A549 (cell line): Measurements from ENCODE around the gene TUBG2. TPM values are rescaled to one million over a fixed set of nuclear protein-coding genes. Genes with fewer than 3 reads are reported as not detected.

Source experiments
- CBX2 ChIP-seq: fragments of 200-600 bp; sonication (generic); IDR thresholded peaks from 2 replicates; pipeline ENCODE4 v1.6.1; 2016; ENCODE audit warnings: low read depth, mild to moderate bottlenecking, borderline replicate concordance
- CEBPB ChIP-seq, 2 experiments: fragments of >200 bp in 1 of 2; sonication (Bioruptor Twin) in 1 of 2; formaldehyde crosslinking in 1 of 2; IDR thresholded peaks; 2 replicates each; pipeline ENCODE4 v1.6.1; 2012 to 2016
- CTCF ChIP-seq: fragments of >200 bp; sonication (Bioruptor Twin); formaldehyde crosslinking; IDR thresholded peaks from 3 replicates; pipeline ENCODE4 v1.5.1; 2016
- EHF ChIP-seq: fragments of 250-450 bp; sonication (Bioruptor Pico); IDR thresholded peaks from 2 replicates; pipeline ENCODE4 v1.5.0; 2020; ENCODE audit warnings: mild to moderate bottlenecking
- EHMT2 ChIP-seq: fragments of 200-600 bp; sonication (generic); IDR thresholded peaks from 2 replicates; pipeline ENCODE4 v1.6.1; 2016; ENCODE audit warnings: antibody characterized with exemption, low read depth, mild to moderate bottlenecking, moderate library complexity
- ESRRA ChIP-seq: fragments of 150-350 bp; IDR thresholded peaks from 2 replicates; pipeline ENCODE4 v1.6.1; 2014; ENCODE audit warnings: mild to moderate bottlenecking, low read length, borderline replicate concordance
- FOSL2 ChIP-seq, 2 experiments: fragments of 450-650 bp in 1 of 2; fragments of >200 bp in 1 of 2; sonication (Bioruptor Twin) in 1 of 2; formaldehyde crosslinking; IDR thresholded peaks; 2 replicates each; pipeline versions ENCODE4 v1.5.0 to v1.6.1; 2016 to 2020; ENCODE audit warnings: mild to moderate bottlenecking in 1 of 2, moderate library complexity in 1 of 2
- FOXS1 ChIP-seq: fragments of 250-450 bp; sonication (Bioruptor Pico); IDR thresholded peaks from 2 replicates; pipeline ENCODE4 v1.5.0; 2020; ENCODE audit warnings: mild to moderate bottlenecking, moderate library complexity
- GATA3 ChIP-seq: IDR thresholded peaks from 2 replicates; pipeline ENCODE4 v1.6.1; 2012; ENCODE audit warnings: borderline replicate concordance
- HEYL ChIP-seq: fragments of 250-450 bp; sonication (Bioruptor Pico); IDR thresholded peaks from 2 replicates; pipeline ENCODE4 v1.8.0; 2021; ENCODE audit warnings: mild to moderate bottlenecking, moderate library complexity
- JUN ChIP-seq, 2 experiments: fragments of >200 bp; sonication (Bioruptor Twin); formaldehyde crosslinking; IDR thresholded peaks; 2 replicates in 1 of 2; 3 replicates in 1 of 2; pipeline ENCODE4 v1.6.1; 2016 to 2017
- JUNB ChIP-seq: fragments of >200 bp; sonication (Bioruptor Twin); formaldehyde crosslinking; IDR thresholded peaks from 2 replicates; pipeline ENCODE4 v1.6.1; 2016
- NPAS2 ChIP-seq: fragments of 250-450 bp; sonication (Bioruptor Pico); IDR thresholded peaks from 2 replicates; pipeline ENCODE4 v1.8.0; 2022; ENCODE audit warnings: mild to moderate bottlenecking, moderate library complexity, borderline replicate concordance
- NR3C1 ChIP-seq: fragments of >200 bp; sonication (Bioruptor Twin); formaldehyde crosslinking; IDR thresholded peaks from 3 replicates; pipeline ENCODE4 v1.6.1; 2017
- PHF8 ChIP-seq: fragments of 200-600 bp; sonication (generic); IDR thresholded peaks from 2 replicates; pipeline ENCODE4 v1.6.1; 2016; ENCODE audit warnings: low read depth, mild to moderate bottlenecking, antibody characterized with exemption, moderate library complexity, borderline replicate concordance
- POLR2A ChIP-seq: IDR thresholded peaks from 2 replicates; pipeline ENCODE4 v1.6.1; 2012; ENCODE audit warnings: mild to moderate bottlenecking, low read length
- RAD21 ChIP-seq, 2 experiments: fragments of >200 bp in 1 of 2; sonication (Bioruptor Twin) in 1 of 2; formaldehyde crosslinking in 1 of 2; IDR thresholded peaks in 1 of 2; conservative IDR thresholded peaks in 1 of 2; 2 replicates in 1 of 2; 3 replicates in 1 of 2; pipeline ENCODE4 v1.6.1; 2012 to 2018; ENCODE audit warnings: inconsistent platforms in 1 of 2
- RFX5 ChIP-seq: fragments of 450-650 bp; IDR thresholded peaks from 2 replicates; pipeline ENCODE4 v1.7.1; 2014; ENCODE audit warnings: antibody characterized with exemption, mild to moderate bottlenecking, moderate library complexity
- TFCP2L1 ChIP-seq: fragments of 250-450 bp; sonication (Bioruptor Pico); IDR thresholded peaks from 2 replicates; pipeline ENCODE4 v1.5.0; 2021; ENCODE audit warnings: mild to moderate bottlenecking
- TP53 ChIP-seq: fragments of 250-450 bp; sonication (Bioruptor Pico); IDR thresholded peaks from 2 replicates; pipeline ENCODE4 v1.5.0; 2021; ENCODE audit warnings: mild to moderate bottlenecking, moderate library complexity
- USF2 ChIP-seq: fragments of 450-650 bp; IDR thresholded peaks from 2 replicates; pipeline ENCODE4 v1.6.1; 2014; ENCODE audit warnings: antibody characterized with exemption
- ZC3H11A ChIP-seq: fragments of 450-650 bp; IDR thresholded peaks from 2 replicates; pipeline ENCODE4 v1.6.1; 2014; ENCODE audit warnings: antibody characterized with exemption, mild to moderate bottlenecking
- ZNF302 ChIP-seq: fragments of 250-450 bp; sonication (Bioruptor Pico); IDR thresholded peaks from 2 replicates; pipeline ENCODE4 v1.9.0; 2021; ENCODE audit warnings: inconsistent platforms, mild to moderate bottlenecking, moderate library complexity
- ZSCAN20 ChIP-seq: fragments of 250-450 bp; sonication (Bioruptor Pico); IDR thresholded peaks from 2 replicates; pipeline ENCODE4 v1.8.0; 2022; ENCODE audit warnings: mild to moderate bottlenecking, moderate library complexity
- polyA plus RNA-seq, 4 experiments: library from polyadenylated mRNA; depleted of rRNA in 3 of 4; stranded (reverse); fragments of >200 nt; fragmentation: RNase III in 1 of 4; extraction: RNeasy Plus Mini Kit Qiagen cat#74134 plus additional on column Dnase treatment in 1 of 4; gene quantifications; 2 replicates in 3 of 4; 3 replicates in 1 of 4; pipeline ENCODE4 v1.2.3, GENCODE V29; 2011 to 2017
- TF ChIP-seq, protein P1 (sequence below): fragments of 250-450 bp; sonication (Bioruptor Pico); IDR thresholded peaks from 2 replicates; pipeline ENCODE4 v1.5.0; 2020; ENCODE audit warnings: low read depth, mild to moderate bottlenecking, moderate library complexity
- TF ChIP-seq, protein P2 (sequence below): fragments of 200-600 bp; sonication (generic); IDR thresholded peaks from 2 replicates; pipeline ENCODE4 v1.6.1; 2016; ENCODE audit warnings: antibody characterized with exemption, mild to moderate bottlenecking, moderate library complexity
- TF ChIP-seq, protein P3 (sequence below): fragments of 250-450 bp; sonication (Bioruptor Pico); IDR thresholded peaks from 2 replicates; pipeline ENCODE4 v1.5.0; 2021; ENCODE audit warnings: mild to moderate bottlenecking, moderate library complexity, borderline replicate concordance
- TF ChIP-seq, protein P4 (sequence below): IDR thresholded peaks from 2 replicates; pipeline ENCODE4 v1.6.1; 2012; ENCODE audit warnings: low read depth, borderline replicate concordance

TUBG2 gene
- polyA plus RNA-seq, 2 of the 4 experiments (the other 2 are of a cell fraction) = 14.9 to 30.6 TPM

DNA sequence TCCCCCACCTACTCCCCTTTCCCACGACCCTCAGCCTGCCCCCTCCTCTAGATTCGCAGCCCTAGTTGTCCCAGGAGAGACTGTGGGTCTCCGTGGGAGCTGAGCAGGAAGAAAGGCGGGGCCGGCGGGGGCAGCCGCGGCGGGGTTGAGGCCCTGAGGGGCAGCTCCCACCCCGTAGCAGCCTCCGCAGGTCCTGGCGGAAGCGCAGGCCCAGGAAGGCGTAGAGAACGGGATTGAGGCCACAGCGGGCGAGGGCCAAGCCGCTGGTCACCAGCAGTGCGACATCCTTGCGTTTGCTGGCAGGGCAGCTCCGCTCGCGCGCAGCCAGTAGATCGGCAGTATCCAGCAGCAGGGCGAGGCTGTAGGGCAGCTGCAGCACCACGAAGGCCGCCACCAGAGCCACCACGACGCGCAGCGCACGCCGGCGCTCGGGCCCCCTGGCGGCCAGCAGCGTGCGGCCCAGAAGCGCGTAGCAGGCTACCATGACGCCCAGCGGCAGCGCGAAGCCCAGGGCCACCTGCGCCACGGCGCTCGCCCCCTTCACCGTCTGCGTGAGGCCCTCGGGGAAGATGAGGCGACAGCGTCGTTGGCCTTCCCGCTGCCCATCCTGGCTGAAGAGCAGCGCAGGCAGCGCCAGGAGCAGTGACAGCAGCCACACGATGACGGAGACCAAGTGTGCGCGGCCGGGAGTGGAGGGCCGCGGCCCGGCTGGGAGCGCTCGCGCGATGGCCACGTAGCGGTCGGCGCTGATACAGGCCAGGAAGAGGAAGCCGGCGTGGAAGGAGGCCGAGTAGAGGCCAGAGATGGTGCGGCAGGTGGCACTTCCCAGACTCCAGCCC lies 20.6 kb downstream of the TUBG2 start (continued):
- TF ChIP-seq CBX2 (no peak), NR3C1 (no peak), TP53 (CRISPR knock-in tag) (no peak), GATA3 (peak; percentile 56), CTCF (peak; percentile 86), USF2 (no peak; the same call in 1 of the 2 replicates), FOXS1 (CRISPR knock-in tag) (no peak), CEBPB (IDR thresholded peaks at IDR 0.05) (no peak), EHF (CRISPR knock-in tag) (no peak), ESRRA (no peak), EHMT2 (no peak), NPAS2 (peak; percentile 76; the same call in 1 of the 2 replicates), RFX5 (no peak), JUNB (no peak), PHF8 (peak; percentile 43; the same call in 1 of the 2 replicates), TFCP2L1 (CRISPR knock-in tag) (peak; percentile 84; the same call in 1 of the 2 replicates), HEYL (CRISPR knock-in tag) (peak; percentile 63; the same call in 1 of the 2 replicates), ZSCAN20 (CRISPR knock-in tag) (0 out of 2 replicates have a peak, but pooled peaks have one; percentile 35), JUN (IDR thresholded peaks at IDR 0.05) (peak in 1 of 2 experiments; percentile 63; a peak in 1 of 5 replicates), ZC3H11A (no peak), RAD21 (conservative IDR thresholded peaks at IDR 0.05 in 1 of 2, IDR thresholded peaks at IDR 0.05 in 1 of 2) (peak; percentile 58 to 87; a peak in 4 of 5 replicates), FOSL2 (IDR thresholded peaks at IDR 0.05) (no peak), FOSL2 (CRISPR knock-in tag; IDR thresholded peaks at IDR 0.05) (0 out of 2 replicates have a peak, but pooled peaks have one; percentile 14), ZNF302 (CRISPR knock-in tag) (no peak), POLR2A (peak; percentile 58)
- TF ChIP-seq, protein P1, sequence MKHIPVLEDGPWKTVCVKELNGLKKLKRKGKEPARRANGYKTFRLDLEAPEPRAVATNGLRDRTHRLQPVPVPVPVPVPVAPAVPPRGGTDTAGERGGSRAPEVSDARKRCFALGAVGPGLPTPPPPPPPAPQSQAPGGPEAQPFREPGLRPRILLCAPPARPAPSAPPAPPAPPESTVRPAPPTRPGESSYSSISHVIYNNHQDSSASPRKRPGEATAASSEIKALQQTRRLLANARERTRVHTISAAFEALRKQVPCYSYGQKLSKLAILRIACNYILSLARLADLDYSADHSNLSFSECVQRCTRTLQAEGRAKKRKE = peak; percentile 90
- TF ChIP-seq, protein P2, sequence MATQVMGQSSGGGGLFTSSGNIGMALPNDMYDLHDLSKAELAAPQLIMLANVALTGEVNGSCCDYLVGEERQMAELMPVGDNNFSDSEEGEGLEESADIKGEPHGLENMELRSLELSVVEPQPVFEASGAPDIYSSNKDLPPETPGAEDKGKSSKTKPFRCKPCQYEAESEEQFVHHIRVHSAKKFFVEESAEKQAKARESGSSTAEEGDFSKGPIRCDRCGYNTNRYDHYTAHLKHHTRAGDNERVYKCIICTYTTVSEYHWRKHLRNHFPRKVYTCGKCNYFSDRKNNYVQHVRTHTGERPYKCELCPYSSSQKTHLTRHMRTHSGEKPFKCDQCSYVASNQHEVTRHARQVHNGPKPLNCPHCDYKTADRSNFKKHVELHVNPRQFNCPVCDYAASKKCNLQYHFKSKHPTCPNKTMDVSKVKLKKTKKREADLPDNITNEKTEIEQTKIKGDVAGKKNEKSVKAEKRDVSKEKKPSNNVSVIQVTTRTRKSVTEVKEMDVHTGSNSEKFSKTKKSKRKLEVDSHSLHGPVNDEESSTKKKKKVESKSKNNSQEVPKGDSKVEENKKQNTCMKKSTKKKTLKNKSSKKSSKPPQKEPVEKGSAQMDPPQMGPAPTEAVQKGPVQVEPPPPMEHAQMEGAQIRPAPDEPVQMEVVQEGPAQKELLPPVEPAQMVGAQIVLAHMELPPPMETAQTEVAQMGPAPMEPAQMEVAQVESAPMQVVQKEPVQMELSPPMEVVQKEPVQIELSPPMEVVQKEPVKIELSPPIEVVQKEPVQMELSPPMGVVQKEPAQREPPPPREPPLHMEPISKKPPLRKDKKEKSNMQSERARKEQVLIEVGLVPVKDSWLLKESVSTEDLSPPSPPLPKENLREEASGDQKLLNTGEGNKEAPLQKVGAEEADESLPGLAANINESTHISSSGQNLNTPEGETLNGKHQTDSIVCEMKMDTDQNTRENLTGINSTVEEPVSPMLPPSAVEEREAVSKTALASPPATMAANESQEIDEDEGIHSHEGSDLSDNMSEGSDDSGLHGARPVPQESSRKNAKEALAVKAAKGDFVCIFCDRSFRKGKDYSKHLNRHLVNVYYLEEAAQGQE = no peak
- TF ChIP-seq, protein P3, sequence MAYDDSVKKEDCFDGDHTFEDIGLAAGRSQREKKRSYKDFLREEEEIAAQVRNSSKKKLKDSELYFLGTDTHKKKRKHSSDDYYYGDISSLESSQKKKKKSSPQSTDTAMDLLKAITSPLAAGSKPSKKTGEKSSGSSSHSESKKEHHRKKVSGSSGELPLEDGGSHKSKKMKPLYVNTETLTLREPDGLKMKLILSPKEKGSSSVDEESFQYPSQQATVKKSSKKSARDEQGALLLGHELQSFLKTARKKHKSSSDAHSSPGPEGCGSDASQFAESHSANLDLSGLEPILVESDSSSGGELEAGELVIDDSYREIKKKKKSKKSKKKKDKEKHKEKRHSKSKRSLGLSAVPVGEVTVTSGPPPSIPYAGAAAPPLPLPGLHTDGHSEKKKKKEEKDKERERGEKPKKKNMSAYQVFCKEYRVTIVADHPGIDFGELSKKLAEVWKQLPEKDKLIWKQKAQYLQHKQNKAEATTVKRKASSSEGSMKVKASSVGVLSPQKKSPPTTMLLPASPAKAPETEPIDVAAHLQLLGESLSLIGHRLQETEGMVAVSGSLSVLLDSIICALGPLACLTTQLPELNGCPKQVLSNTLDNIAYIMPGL = no peak; the same call in 1 of the 2 replicates
- TF ChIP-seq, protein P4, sequence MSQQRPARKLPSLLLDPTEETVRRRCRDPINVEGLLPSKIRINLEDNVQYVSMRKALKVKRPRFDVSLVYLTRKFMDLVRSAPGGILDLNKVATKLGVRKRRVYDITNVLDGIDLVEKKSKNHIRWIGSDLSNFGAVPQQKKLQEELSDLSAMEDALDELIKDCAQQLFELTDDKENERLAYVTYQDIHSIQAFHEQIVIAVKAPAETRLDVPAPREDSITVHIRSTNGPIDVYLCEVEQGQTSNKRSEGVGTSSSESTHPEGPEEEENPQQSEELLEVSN = peak; percentile 99
